Prostate gland (tissue), 2 donors: ENCODE measurements around the gene IP6K1.

ENCODE experiments used
- POLR2A ChIP-seq: fragments of 450-650 bp; IDR thresholded peaks from one replicate; pipeline ENCODE4 v1.6.1; 2016; ENCODE audit warnings: antibody characterized with exemption, mild to moderate bottlenecking
- TF ChIP-seq, protein P1 (sequence below), 4 experiments: fragments of 200-600 bp in 2 of 4; fragments of 450-650 bp in 2 of 4; sonication (generic) in 2 of 4; IDR thresholded peaks; 1 replicate in 3 of 4; 2 replicates in 1 of 4; pipeline ENCODE4 v1.5.1; 2016 to 2019; ENCODE audit warnings: antibody characterized with exemption in 4 of 4, mild to moderate bottlenecking in 2 of 4, moderate library complexity in 2 of 4

DNA sequence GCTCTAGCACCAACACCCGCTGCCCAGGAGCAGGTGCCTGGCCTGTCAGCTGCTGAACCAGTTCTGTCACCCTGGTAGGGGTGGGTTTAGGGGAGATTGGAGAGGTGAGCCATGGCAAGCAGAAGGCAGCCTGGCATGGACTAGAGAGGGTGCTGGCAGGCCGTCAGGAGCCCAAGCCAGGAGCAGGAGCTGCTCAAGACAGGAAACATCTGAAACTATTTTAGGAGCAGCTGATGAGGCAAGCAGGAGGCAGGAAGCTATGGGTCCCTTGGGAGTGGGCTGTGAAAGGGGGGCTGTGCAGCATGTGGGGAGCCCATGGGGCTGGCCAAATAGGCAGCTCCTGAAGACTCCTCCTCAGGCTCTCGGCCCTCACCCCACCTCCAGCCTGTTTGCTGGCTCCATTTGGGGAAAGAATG lies 19.0 kb upstream of the IP6K1 start:
- TF ChIP-seq POLR2A: peak; percentile 29
- TF ChIP-seq, protein P1, sequence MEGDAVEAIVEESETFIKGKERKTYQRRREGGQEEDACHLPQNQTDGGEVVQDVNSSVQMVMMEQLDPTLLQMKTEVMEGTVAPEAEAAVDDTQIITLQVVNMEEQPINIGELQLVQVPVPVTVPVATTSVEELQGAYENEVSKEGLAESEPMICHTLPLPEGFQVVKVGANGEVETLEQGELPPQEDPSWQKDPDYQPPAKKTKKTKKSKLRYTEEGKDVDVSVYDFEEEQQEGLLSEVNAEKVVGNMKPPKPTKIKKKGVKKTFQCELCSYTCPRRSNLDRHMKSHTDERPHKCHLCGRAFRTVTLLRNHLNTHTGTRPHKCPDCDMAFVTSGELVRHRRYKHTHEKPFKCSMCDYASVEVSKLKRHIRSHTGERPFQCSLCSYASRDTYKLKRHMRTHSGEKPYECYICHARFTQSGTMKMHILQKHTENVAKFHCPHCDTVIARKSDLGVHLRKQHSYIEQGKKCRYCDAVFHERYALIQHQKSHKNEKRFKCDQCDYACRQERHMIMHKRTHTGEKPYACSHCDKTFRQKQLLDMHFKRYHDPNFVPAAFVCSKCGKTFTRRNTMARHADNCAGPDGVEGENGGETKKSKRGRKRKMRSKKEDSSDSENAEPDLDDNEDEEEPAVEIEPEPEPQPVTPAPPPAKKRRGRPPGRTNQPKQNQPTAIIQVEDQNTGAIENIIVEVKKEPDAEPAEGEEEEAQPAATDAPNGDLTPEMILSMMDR (IDR thresholded peaks at IDR 0.05): no peak
